HG03571 (cell line): ENCODE results near the gene DHRS11.

Experiments used
- ATAC-seq: cut with Tn5 transposase; IDR thresholded peaks from one replicate; pipeline ENCODE4 v1.9.1; 2021; ENCODE audit not compliant: unreplicated experiment

The DHRS11 gene

GRCh38 chr17:36613155-36613554 is 21.5 kb downstream of the DHRS11 start:
- no peak for ATAC-seq

GRCh38 chr17:36614081-36614480 is 22.4 kb downstream of the DHRS11 start:
- ATAC-seq = no peak

DNA sequence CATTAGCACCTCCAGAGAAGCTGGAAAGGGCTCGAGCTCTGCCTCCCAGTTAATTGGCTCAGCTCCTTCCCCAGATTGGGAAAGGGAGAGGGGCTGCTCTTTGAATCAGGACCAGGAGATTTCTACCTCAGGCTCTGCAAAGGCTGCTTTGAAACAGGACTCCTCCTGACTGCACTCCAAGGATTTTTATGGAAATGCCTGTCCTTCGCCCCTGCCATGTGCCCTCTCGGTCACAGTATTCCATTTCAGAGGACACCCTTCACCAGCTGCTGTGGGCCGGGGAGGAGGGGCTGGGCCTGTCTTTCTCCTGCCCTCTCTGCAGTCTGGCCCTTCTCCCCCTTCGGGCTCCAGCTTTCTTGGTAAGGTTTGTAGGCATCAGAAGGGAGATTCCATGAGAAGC is 23.3 kb downstream of the DHRS11 start:
- no peak for ATAC-seq

DNA sequence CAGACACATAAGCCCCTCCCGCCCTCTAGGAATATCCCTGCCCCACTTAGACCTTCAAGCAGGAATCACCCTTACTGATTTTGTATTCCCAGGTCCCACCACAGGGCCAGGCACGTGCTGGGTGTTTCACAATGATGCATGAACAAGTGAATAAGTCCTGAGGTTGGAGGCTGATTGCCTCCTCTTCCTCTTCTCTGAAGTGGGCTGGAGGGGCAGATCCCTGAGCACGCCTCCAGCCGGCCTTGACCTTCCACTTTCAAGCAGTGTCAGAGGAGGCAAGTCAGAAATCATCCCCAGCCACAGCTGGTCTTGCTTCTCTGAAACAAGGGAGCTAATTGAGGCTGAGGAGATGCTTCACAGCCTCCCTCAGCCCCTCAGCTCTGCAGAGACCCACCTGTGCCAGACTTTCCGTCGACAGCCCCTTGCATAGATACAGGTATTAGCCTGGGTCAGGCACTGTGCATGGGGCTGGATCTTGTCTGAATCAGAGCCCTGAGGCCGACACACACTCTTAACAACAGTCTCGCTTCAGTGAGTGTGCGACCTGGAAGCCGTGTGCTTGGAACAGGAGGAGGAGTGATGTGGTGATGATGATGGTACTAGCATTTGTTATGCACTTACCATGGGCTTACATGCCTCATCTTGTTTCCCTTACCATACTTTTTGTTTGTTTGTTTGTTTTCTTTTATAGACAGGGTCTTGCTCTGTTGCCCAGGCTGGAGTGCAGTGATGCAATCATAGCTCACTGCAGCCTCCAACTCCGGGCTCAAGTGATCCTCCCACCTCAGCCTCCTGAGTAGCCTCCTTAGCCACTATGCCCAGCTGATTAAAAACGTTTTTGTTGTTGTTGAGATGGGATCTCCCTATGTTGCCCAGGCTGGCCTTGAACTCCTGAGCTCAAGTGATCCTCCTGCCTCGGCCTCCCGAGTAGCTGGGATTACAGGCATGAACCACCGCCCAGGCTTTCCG is 24.7 kb downstream of the DHRS11 start:
- ATAC-seq = no peak

DNA sequence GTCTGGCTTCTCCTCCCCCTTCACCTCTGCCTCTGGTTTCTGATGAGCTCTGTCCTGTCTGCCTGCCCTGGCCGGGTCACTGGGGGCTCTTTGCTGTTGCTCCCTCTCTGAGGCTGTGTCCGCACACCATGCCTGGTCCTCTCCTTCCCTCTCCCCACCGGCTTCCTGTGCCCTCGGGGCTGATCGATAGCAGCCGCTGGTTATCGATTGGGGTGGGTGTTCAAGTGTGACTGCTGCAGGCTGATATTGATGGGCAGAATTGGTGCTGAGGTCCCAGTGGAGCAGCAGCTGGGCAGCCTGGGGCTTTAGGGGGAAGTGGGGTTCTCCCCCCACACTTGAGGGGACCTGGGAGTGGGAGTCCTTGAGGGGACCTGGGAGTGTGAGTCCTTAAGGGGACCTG is 26.1 kb downstream of the DHRS11 start:
- no peak for ATAC-seq

GRCh38 chr17:36623281-36623680 is 31.6 kb downstream of the DHRS11 start:
- ATAC-seq = no peak

- no peak for ATAC-seq
Observed at GRCh38 chr17:36625188-36625587, 33.5 kb downstream of the DHRS11 start.

DNA sequence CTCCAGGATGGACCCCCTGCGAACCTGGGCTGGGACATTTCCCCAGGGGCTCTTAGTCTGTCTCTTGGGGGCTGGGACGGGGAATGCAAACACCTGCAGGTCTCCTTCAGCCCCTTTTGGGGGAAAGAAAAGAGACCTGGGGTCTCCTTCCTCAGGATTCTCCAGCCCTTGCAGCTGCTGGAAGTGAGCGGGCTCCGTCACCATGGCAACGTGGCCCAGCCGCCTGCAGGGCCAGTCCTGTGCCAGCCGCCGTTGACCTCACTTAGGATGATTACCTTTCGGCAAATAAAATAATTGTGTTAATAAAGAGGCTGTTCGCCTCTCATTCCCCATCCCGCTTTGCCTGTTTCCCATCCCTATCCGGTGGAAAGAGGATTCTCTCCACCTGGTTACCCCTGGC is 35.4 kb downstream of the DHRS11 start:
- no peak for ATAC-seq

DNA sequence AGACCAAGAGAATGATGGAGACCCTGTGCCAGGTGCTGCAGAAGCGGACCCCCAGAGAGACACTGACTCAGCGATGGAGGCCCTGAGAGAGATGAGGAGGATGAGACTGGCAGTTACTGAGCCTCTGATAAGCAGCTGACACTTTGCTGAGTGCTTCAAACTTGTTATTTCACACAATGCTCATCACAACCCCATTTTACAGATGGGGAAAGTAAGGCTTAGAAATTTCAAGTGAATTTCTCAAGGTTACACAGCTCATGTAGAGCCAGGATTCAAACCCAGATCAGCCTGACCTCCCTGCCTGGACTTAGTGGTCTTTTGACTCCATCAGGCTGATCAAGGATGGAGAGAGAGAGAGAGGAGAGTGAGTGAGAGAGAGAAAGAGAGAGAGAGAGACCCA is 36.9 kb downstream of the DHRS11 start:
- no peak for ATAC-seq

DNA sequence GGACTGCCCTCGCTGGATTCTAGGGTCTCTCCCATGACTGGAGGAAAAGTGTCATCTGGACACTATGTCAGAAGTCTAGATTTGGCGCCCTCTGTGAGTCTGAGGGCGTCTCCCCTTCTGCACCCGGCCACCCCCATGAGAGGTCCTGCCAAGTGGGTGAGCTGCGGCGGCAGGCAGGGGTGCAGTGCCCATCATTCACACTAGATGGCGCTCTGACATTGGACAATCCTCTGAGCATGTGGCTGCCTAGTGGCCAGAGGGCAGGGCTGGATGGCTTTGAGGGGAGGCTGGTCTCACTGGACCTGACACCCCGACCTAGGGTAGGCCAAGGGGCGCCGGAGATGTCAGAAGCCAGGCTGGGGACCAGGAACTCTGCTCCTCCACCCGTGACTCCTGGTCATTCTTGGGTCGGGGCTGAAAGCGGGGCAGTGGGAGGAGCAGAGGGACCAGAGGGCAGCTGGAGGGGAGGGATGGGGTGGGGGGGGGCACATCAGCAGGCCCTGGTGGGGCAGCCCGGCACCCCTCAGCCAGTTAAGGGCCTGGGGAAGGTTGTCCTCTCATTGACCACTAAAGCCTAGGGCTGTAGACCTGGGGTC is 37.7 kb downstream of the DHRS11 start:
- no peak for ATAC-seq

- ATAC-seq = no peak
Observed at GRCh38 chr17:36629970-36630502, 38.4 kb downstream of the DHRS11 start.

GRCh38 chr17:36631022-36631421 is 39.3 kb downstream of the DHRS11 start:
- no peak for ATAC-seq

DNA sequence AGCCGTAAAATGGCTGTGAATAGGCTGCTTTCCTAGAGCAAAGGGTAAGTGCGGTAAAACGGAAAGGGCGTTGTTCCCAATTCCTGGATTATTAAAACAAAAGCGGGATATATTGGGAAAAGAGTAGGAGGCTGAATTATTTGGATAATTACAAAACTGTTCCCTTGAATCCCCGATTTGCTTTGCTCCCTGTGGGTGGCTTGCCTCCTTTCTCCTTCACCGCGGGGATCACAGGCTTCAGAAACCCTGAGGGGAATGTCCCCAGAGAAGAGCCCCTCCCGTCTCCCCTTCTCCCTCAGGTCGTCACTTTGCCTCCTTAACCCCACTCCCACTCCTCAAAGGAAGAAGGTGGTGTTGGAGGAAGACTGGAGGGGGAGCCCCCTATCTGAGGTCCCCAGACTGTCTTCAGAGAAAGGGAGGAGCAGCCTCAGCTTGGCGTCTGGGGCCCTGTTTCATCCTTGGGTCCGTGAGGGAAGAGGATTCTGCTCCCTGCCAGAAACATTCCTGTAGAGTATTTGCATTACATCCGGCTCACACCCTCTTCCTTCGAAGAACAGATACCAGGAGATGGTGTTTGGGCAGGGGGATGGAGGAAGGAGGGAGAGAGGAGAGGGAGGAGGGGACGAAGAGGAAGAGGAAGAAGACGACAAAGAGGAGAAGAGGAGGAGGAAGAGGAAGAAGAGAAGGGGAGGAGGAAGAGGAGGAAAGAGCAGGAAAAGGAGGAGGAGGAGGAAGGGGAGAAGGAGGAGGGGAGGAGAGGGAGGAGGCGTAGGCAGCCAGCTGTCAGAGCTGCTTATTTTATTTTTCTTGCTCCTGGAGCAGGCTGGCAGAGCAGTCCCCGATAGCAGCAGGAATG is 41.5 kb downstream of the DHRS11 start:
- no peak for ATAC-seq

- ATAC-seq = no peak
Observed at GRCh38 chr17:36640346-36640745, 48.7 kb downstream of the DHRS11 start.

DNA sequence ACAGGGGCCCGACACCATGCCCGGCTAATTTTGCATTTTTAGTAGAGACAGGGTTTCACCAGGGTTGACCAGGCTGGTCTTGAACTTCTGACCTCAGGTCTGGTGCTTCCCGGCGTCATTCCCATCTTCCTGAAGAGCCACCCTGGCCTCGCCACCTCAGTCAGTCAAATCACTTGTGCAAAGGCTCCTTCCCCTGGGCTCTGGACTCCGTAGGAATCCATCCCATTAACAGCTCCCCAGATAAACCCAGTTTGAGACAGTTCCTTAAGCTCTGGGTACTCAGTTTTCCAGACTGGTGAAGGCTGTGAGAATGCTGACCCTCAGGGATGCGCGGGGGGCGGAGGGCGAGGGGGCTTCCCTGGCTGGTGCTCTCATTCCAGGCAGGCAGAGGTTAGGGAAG is 49.2 kb downstream of the DHRS11 start:
- ATAC-seq = no peak

- ATAC-seq = no peak
Observed at GRCh38 chr17:36641331-36641876, 49.7 kb downstream of the DHRS11 start.

DNA sequence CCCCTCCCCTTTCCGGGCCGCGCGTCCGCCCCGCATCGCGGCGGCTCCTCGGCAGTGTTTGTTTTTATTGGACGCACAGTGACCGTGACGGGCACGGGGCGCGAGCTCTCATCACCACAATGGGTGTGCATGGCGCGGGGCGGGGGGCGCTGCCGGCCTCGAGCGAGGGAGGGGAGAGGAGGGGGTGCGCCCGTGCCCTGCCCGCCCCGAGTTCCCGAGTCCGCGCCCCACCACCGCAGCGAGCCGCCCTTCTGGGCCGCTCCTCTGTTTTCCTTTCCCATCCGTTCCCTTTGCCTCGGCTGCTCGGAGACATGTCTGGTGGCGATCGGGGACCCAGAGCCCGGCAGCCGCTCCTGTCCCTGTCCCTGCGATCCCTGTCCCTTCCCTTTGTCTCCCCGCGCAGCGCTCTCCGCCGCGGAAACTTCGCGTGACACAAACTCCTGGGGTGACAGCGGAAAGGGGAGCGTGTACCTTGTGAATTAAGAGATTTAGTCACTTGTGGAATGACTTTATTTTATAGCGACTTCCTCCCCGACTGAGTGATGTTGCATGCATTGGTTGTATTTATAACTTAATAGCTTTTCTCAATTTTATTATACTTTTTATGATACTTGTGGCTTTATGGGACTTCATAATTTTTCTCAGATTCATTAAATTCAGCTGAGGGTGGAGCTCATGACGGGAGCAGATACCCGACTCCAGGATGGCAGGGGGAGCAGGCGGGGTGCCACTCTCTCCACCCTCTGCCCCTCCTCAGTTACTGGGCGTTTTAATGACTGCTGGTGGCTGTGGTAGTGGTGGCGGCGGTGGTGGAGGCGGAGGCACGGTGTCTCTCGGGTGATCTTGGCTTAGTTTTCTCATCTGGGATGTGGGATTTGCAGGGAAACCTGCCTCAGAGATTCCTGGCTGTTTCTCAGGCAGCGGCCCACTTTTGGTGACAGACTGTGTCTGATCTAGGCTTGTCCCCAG is 50.5 kb downstream of the DHRS11 start:
- no peak for ATAC-seq

GRCh38 chr17:36643086-36643685 is 51.5 kb downstream of the DHRS11 start:
- ATAC-seq = no peak

DNA sequence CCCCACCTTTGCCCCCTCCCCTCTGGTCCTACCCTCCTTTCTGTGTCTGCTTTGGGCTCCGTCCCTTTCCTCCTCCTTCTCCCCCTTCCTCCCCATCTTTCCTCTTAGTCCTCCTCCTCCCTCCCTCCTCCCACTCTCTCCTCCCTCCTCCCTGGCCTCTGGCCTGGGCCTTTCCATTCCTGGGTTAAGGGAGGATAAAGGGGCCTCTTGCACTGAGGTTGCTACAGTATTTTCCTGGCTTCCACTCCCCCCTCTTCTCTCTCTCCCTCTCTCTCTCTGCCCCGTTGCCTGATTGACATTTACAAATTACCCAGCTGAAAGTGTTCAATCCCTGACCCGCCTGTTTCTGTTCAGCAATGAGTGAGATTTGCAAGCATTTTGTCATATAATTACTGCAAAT is 53.7 kb downstream of the DHRS11 start:
- ATAC-seq = no peak
